ENCODE data around the gene DDX41.

DNA sequence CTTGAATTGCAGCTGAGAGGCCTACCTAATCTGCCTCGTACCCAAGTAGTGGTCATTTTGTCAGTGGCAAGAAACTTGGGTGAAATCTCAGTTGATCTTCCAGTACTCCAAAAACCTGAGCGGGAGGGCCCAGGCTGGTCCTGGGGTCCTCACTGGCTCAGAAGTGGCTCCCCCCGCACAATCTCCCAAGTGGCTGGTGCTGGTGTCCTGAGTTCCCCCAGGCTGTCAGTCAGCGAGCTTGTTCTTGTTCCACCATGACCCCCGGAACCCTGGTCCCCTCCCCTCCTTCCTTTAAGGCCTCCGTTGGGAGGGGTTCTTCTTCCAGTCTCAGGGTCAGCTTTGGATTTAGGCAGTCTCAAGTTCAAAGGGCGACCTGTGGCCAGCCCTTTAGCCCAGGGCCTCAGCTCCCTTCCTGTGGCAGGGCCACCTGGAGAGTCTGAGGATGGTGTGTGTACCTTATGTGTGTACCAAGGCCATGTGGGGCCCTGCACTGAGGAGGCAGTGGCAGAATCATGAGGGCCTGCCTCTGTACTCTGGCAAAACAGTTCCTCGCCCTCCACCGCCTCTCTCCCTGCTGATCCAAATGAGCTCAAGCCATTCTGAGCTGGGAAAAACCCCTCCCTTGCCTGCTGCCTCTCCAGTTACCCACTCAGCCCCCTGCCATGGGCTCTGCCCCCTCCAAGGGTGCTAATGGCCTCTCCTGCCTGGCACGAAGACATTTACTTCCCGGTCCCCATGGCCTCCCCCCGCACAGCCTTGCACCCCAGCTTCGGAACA, 38.9 kb downstream of the DDX41 start:
- TF ChIP-seq, protein P1, sequence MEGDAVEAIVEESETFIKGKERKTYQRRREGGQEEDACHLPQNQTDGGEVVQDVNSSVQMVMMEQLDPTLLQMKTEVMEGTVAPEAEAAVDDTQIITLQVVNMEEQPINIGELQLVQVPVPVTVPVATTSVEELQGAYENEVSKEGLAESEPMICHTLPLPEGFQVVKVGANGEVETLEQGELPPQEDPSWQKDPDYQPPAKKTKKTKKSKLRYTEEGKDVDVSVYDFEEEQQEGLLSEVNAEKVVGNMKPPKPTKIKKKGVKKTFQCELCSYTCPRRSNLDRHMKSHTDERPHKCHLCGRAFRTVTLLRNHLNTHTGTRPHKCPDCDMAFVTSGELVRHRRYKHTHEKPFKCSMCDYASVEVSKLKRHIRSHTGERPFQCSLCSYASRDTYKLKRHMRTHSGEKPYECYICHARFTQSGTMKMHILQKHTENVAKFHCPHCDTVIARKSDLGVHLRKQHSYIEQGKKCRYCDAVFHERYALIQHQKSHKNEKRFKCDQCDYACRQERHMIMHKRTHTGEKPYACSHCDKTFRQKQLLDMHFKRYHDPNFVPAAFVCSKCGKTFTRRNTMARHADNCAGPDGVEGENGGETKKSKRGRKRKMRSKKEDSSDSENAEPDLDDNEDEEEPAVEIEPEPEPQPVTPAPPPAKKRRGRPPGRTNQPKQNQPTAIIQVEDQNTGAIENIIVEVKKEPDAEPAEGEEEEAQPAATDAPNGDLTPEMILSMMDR (IDR thresholded peaks at IDR 0.05; ENCODE audit: borderline replicate concordance, extremely low read depth, low read length, poor library complexity, severe bottlenecking): no peak
- no peak for TF ChIP-seq EZH2 (IDR thresholded peaks at IDR 0.05; ENCODE audit: borderline replicate concordance, low read depth, low read length, severe bottlenecking)

Measured in DND-41 (cell line).